Transverse colon (tissue), 4 donors: ENCODE data around the gene AKAP9. TPM values are rescaled to one million over a fixed set of nuclear protein-coding genes. Genes with fewer than 3 reads are reported as not detected.

Experiments
- DNase-seq: peaks from one replicate; pipeline ENCODE4 v3.0.0-alpha.2; 2019
- H3K27ac ChIP-seq, 4 donors: fragments of 200-600 bp; sonication (generic); 2 replicates each; pipeline ENCODE4 v1.5.1; 2016 to 2018; ENCODE audit warnings: inconsistent platforms in 4 of 4
- H3K27me3 ChIP-seq: fragments of 200-600 bp; sonication (generic); 2 replicates; pipeline ENCODE4 v1.5.1; 2017; ENCODE audit warnings: inconsistent platforms
- H3K36me3 ChIP-seq, 4 donors: fragments of 200-600 bp; sonication (generic); 2 replicates each; pipeline ENCODE4 v1.5.1; 2017 to 2019; ENCODE audit warnings: inconsistent platforms in 4 of 4
- H3K4me1 ChIP-seq, 4 donors: fragments of 200-600 bp; sonication (generic); 2 replicates each; pipeline ENCODE4 v1.5.1; 2017 to 2020; ENCODE audit warnings: inconsistent platforms in 4 of 4
- H3K4me3 ChIP-seq, 4 donors: fragments of 200-600 bp; sonication (generic); 1 replicate in 1 of 4; 2 replicates in 3 of 4; pipeline versions ENCODE4 v1.5.1 to v1.6.1; 2017 to 2019; ENCODE audit warnings: inconsistent platforms in 4 of 4
- H3K9me3 ChIP-seq, 2 donors: fragments of 200-600 bp; sonication (generic); 2 replicates each; pipeline ENCODE4 v1.5.1; 2017 to 2019; ENCODE audit warnings: inconsistent platforms in 2 of 2
- EP300 ChIP-seq: sonication (generic); formaldehyde crosslinking; IDR thresholded peaks from one replicate; pipeline ENCODE4 v1.6.1; 2017; ENCODE audit warnings: antibody characterized with exemption, low read depth
- POLR2A ChIP-seq: fragments of 450-650 bp; IDR thresholded peaks from one replicate; pipeline ENCODE4 v1.6.1; 2016; ENCODE audit warnings: antibody characterized with exemption, mild to moderate bottlenecking, moderate library complexity
- POLR2AphosphoS5 ChIP-seq, 3 donors: sonication (generic); formaldehyde crosslinking; IDR thresholded peaks; one replicate each; pipeline ENCODE4 v1.6.1; 2016; ENCODE audit warnings: antibody characterized with exemption in 3 of 3
- WGBS, 2 donors: methylation state at CpG; one replicate each; pipeline ENCODE4 v1.1.5; 2018; ENCODE audit warnings: low coverage in 1 of 2; 5-methylcytosine and 5-hydroxymethylcytosine counted together
- in situ Hi-C, 4 donors: fragments of 200-750 bp; cut with MboI; loops; one replicate each; pipeline versions ENCODE4 v1.15.0 to v1.15.1; 2017; ENCODE audit warnings: low sequenced_read_pairs in 3 of 4, low pct_ligation_motif_present in 1 of 4, low pct_unique_long_range_greater_than_20kb in 1 of 4
- intact Hi-C: fragments of 100-400 bp; cut with DNase I; formaldehyde crosslinking; loops from one replicate; pipeline ENCODE4 v1.15.1; 2023; ENCODE audit warnings: low total_unique reads
- total RNA-seq, 4 donors: library from RNA; depleted of rRNA; stranded (reverse); fragments of >200 nt; gene quantifications; one replicate each; pipeline ENCODE4 v1.1.0, GENCODE V29; 2016
- TF ChIP-seq, protein P1 (sequence below), 5 experiments: fragments of 200-600 bp in 3 of 5; fragments of 450-650 bp in 2 of 5; sonication (generic) in 3 of 5; IDR thresholded peaks; 1 replicate in 2 of 5; 2 replicates in 3 of 5; pipeline ENCODE4 v1.5.1; 2016 to 2017; ENCODE audit warnings: antibody characterized with exemption in 5 of 5, inconsistent platforms in 3 of 5, mild to moderate bottlenecking in 2 of 5, moderate library complexity in 1 of 5

The AKAP9 gene
- total RNA-seq, 4 donors from 2014 or later = 203 to 262 (median 234) TPM

DNA sequence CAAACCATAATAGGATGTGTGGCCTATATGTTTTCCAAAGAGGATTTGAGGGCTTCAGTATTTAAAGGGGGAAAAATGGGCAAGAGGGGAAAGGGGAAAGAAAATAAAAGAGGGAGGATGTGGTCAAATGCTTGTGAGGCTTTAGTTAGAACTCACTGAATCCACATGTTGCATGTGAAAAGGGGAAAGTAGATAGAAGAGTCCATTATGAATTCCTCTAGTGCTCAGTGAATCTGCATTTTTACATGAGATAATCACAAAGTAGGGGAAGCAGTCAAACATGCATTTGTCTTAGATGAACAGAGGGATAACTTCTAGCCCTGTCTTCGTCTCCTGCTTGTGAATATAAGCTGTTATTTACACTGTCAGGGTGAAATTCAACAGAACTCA lies 24.6 kb upstream of the AKAP9 start:
- WGBS, 2 donors = 73 to 78% methylated on average over 1 of the region's 1 CpG
- TF ChIP-seq POLR2A (no peak), EP300 (no peak), POLR2AphosphoS5 (IDR thresholded peaks at IDR 0.05) (no peak)
- TF ChIP-seq, protein P1, sequence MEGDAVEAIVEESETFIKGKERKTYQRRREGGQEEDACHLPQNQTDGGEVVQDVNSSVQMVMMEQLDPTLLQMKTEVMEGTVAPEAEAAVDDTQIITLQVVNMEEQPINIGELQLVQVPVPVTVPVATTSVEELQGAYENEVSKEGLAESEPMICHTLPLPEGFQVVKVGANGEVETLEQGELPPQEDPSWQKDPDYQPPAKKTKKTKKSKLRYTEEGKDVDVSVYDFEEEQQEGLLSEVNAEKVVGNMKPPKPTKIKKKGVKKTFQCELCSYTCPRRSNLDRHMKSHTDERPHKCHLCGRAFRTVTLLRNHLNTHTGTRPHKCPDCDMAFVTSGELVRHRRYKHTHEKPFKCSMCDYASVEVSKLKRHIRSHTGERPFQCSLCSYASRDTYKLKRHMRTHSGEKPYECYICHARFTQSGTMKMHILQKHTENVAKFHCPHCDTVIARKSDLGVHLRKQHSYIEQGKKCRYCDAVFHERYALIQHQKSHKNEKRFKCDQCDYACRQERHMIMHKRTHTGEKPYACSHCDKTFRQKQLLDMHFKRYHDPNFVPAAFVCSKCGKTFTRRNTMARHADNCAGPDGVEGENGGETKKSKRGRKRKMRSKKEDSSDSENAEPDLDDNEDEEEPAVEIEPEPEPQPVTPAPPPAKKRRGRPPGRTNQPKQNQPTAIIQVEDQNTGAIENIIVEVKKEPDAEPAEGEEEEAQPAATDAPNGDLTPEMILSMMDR (IDR thresholded peaks at IDR 0.05) = no peak
- in situ Hi-C loops = no loop called here
- H3K27me3 ChIP-seq = no peaks in the 10 kb centered on the region
- peaks cover 0 to 6% (median 0%) of the 10 kb centered on the region in 4 donors for H3K4me1 ChIP-seq
- H3K4me3 ChIP-seq = no peak overlapping the region
- intact Hi-C loops = no loop called here
- DNase-seq = no peak
- H3K9me3 ChIP-seq = no peaks in the 10 kb centered on the region
- H3K36me3 ChIP-seq = no peaks in the 10 kb centered on the region
- no peak overlapping the region for H3K27ac ChIP-seq

DNA sequence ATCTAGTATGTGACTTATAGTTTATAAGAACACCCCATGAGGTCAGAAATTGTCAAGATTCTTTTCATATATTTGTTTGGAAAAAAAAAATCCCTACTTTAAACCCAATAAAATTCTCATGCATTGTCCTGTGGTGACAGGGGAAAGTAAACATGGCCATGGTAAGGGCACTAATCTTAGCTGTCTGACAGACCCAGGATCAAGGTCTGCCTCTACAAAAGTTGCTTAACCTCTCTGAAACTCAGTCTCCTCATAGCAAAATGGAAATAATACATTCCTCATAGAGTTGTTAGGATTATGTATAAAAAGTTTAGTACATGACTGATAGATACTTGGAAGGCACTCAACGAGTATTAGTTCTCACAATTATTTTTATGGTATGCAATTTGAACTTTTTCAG lies 22.3 kb upstream of the AKAP9 start:
- Histone ChIP-seq H3K27me3 (no peaks in the 10 kb centered on the region), H3K27ac (no peak overlapping the region), H3K4me1 (no peaks in the 10 kb centered on the region), H3K4me3 (no peak overlapping the region), H3K9me3 (no peaks in the 10 kb centered on the region), H3K36me3 (no peaks in the 10 kb centered on the region)
- DNase-seq = no peak
- in situ Hi-C loops = no loop called here
- TF ChIP-seq POLR2A (no peak), POLR2AphosphoS5 (IDR thresholded peaks at IDR 0.05) (no peak), EP300 (no peak)
- TF ChIP-seq, protein P1 (IDR thresholded peaks at IDR 0.05) = no peak
- 45 to 67% methylated on average over 1 of the region's 1 CpG for WGBS, 2 donors
- intact Hi-C loops = no loop called here

DNA sequence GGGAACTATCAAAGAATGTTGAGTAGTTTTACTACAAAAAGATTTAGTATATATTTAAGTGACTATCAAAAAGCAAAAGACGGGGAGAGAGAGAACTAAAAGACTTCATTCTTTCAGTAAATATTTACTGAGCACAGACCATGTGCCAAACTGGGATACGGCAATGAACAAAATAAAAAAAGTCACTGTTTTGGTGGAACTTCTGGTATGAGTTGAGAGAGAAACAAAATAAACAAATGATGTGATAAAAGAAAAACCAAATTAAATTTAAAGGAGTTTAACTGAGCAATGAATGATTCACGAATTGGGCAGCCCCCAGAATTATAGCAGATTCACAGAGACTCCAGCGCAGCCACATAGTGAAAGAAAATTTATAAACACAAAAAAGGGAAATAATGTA lies 17.8 kb upstream of the AKAP9 start:
- no peak for DNase-seq
- no peak overlapping the region for H3K4me3 ChIP-seq
- no peak overlapping the region for H3K27ac ChIP-seq
- WGBS, 2 donors = 48 to 60% methylated on average over 4 of the region's 4 CpGs
- no peaks in the 10 kb centered on the region for H3K4me1 ChIP-seq
- H3K36me3 ChIP-seq = no peaks in the 10 kb centered on the region
- in situ Hi-C loops = no loop called here
- no peaks in the 10 kb centered on the region for H3K9me3 ChIP-seq
- no peaks in the 10 kb centered on the region for H3K27me3 ChIP-seq
- intact Hi-C loops = no loop called here
- no peak for TF ChIP-seq POLR2A
- TF ChIP-seq, protein P1 (IDR thresholded peaks at IDR 0.05) = no peak
- TF ChIP-seq EP300 = no peak
- no peak for TF ChIP-seq POLR2AphosphoS5 (IDR thresholded peaks at IDR 0.05)

DNA sequence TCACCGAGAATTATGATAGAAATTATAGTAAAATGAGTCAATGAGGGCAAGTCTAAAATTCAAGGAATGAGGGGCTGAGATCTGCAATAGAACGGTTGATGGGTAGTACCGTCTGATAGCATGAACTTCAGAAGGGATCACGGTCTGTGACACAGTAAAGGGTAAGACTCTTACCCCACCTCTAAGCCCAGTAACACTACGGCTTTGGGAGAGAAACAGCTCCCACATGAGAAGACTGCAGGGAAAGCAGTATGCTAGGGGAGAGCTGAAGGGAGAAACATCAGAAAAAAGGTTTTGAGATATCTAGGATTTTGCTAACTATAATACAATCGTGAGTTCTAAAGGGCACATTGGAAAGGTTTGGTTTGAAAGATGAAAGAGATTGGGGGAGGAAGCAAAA lies 12.8 kb upstream of the AKAP9 start:
- H3K36me3 ChIP-seq = no peaks in the 10 kb centered on the region

More for the DNA sequence above, 12.8 kb upstream of the AKAP9 start:
- in situ Hi-C loops = no loop called here
- Histone ChIP-seq H3K9me3 (no peaks in the 10 kb centered on the region), H3K27ac (no peak overlapping the region), H3K27me3 (no peaks in the 10 kb centered on the region), H3K4me1 (no peaks in the 10 kb centered on the region), H3K4me3 (no peak overlapping the region)
- DNase-seq = no peak
- intact Hi-C loops = no loop called here
- no peak for TF ChIP-seq POLR2A
- no peak for TF ChIP-seq EP300
- TF ChIP-seq POLR2AphosphoS5 (IDR thresholded peaks at IDR 0.05) = no peak
- TF ChIP-seq, protein P1 (IDR thresholded peaks at IDR 0.05) = no peak
- WGBS, 2 donors = 77 to 78% methylated on average over 6 of the region's 6 CpGs
